Forelimb muscle (tissue), 1 donor: ENCODE data around the gene KRTAP27-1. TPM values are rescaled to one million over a fixed set of nuclear protein-coding genes. Genes with fewer than 3 reads are reported as not detected.

Experiments used
- DNase-seq: peaks from one replicate; pipeline ENCODE4 v3.0.0-alpha.2; 2013; ENCODE audit warnings: low read depth
- polyA plus RNA-seq: library from polyadenylated mRNA; unstranded; fragments of 120-200 nt; gene quantifications from one replicate; pipeline ENCODE4 v1.2.1, GENCODE V29; 2013; ENCODE audit not compliant: insufficient read length

The KRTAP27-1 gene
- not detected for polyA plus RNA-seq

GRCh38 chr21:30337276-30337744, at the start of gene KRTAP27-1:
KRTAP27-1 (minus strand) TSS chr21:30337694; CDS start chr21:30337668, 26 bp downstream.
- no peak for DNase-seq

- DNase-seq: no peak
Measured at GRCh38 chr21:30382201-30382600, 44.7 kb upstream of the KRTAP27-1 start.

GRCh38 chr21:30372139-30372770, 34.8 kb upstream of the KRTAP27-1 start, which contains the start of gene KRTAP13-2:
KRTAP13-2 (minus strand) TSS chr21:30372271; CDS start chr21:30372213, 58 bp downstream.
- DNase-seq: no peak

DNA sequence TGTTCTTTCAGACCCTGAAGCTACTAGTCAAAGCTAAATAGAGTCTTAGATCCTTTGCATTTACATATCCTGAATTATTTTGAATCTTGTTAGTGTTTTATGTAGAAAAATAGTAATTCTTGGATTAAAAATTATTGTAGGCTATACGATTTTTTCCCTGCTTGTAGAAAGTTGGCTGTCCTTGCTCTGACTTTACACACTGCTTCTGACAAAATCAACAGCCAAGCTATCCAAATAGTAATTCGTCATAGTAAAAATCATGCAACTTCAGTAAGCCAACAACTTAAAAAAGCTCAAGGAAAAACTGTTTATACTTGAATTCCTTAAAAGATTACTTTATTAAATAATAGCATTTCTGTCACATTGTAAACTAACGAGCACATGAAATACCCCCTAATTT, 18.4 kb upstream of the KRTAP27-1 start:
- DNase-seq: peak; percentile 9

- DNase-seq: no peak
Measured at GRCh38 chr21:30354308-30355005, 17.0 kb upstream of the KRTAP27-1 start.

DNA sequence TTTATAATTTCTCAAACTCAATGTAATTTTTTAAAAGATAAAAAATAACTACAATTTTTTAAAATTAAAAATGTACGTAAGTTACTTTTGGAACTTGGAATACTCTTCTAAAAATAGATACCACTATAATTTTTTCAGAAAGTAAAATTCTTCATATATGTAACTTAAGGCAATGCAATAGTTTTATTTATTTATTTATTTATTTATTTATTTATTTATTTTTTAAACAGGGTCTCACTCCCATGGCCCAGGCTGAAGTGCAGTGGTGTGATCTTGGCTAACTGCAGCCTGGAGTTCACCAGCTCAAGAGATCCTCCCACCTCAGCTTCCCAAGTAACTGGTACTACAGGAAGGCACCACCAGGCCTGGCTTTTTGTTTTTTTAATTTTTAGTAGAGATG, 14.0 kb upstream of the KRTAP27-1 start:
- DNase-seq: no peak

- DNase-seq: peak; percentile 16
Measured at GRCh38 chr21:30349572-30349971, 12.1 kb upstream of the KRTAP27-1 start.

DNA sequence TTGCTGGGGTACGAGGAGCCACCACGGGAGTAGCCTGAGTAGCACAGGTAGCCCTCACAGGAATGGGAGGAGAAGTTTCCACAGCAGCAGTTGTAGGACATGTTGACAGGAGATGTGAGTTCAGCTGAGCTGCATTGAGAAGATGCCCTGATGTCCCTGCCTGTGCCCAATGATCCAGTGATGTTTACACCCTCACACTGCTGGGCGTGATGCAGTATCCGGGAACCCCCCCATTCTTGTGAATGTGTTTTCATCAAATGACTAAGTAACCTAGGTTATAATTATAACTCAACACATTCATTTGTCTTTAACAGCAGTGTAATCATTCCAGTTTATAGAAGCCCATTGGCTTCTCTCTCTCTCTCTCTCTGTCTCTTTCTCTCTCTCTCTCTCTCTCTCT, 11.0 kb upstream of the KRTAP27-1 start, which contains the start of gene KRTAP23-1:
KRTAP23-1 (minus strand) TSS at position 101 of the 400 bp plus-strand sequence; CDS start at position 101, 0 bp downstream.
- DNase-seq: no peak

GRCh38 chr21:30345014-30345413, 7.5 kb upstream of the KRTAP27-1 start:
- DNase-seq: no peak

GRCh38 chr21:30340714-30341573, 3.5 kb upstream of the KRTAP27-1 start:
- DNase-seq: no peak

GRCh38 chr21:30338717-30339116, 1.2 kb upstream of the KRTAP27-1 start:
- no peak for DNase-seq

- DNase-seq: no peak
Measured at GRCh38 chr21:30337772-30338171, 278 bp upstream of the KRTAP27-1 start.

DNA sequence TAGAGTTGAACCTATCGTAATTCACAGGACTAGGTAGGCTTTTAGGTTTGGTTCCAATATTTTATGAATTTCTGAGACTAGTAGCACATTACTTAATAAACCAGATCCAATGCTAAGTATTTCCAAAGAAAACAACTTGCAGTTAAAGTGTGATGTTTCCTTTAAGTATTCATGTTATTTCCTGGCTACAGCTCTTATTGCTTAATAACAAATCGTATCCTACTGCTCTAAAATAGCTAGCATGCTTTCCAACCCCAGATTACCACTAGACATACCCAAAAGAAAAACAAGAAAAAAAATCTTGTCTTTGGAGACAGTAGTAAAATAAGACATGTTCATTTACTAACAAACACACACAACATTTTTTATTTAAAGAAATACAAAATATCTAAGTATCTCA, 898 bp downstream of the KRTAP27-1 start:
- DNase-seq: no peak

DNA sequence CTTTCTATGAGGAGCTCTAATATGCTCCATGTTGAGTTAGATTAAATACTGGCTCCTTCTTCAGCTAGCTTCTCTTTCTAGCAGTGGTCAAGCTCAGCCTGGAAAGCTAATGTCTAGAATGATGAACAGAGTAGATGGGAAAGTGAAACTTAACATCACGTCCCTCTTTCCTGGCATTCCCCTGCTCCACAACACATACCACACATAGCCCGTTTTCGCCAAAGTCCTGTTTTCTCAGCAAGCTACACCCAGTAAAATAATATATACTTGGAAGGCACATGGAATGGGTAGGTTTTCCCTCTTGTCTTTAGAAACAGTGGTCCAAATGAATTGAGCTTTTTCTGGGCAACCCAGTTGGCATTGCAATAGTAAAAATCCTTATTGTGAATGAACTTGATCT, 3.8 kb downstream of the KRTAP27-1 start:
- no peak for DNase-seq

DNA sequence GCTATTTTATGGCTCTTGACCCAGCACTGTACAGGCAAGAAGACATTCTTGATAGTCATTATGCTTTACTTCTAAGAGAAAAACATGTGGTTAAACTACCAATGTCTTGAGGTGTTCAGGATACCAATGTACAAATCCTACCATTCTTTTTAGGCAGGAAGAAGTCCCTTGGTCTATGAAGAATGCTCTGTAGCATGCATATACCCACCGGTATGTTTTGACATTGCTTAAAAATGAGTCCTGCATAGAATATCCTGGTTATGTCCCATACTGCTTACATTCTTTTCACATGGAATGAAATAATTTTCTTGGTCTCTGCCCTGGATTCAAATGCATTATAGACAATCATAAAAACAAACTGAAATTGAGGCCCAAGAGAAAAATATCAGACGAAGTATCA, 4.8 kb downstream of the KRTAP27-1 start:
- no peak for DNase-seq

DNA sequence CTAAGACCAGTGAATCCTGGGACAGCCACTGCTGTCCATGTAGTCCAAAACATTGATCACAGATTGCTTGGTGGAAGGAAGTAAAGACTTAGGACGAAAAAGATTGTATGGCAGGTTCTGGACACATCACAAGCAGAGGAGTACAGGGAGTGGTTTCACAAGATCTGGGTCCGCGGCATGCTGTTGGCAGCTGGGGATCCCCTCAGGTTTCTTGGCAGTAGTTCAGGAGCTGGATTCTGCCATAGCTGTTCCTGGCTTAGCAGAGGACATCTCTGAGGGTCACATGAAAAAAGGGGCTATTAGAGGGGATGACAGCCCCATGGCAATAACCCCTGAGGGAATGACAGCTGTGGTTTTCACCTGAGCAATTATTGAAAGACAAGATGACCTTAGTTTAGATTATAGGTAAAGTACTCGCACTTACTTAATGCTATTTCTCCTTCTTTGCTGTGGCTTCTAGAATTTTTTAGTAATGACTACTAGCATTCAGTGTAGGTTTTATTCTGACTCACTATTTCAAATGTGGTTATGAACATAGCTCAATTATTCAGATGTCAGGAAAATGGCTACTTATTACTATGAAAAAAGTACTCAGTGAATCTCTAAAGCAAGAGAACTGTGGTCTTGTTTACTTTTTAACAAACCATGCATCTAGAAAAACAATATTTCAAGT, 8.2 kb downstream of the KRTAP27-1 start:
- no peak for DNase-seq

GRCh38 chr21:30326390-30326789, 11.1 kb downstream of the KRTAP27-1 start:
- DNase-seq: no peak

- DNase-seq: no peak
Measured at GRCh38 chr21:30320215-30320614, 17.3 kb downstream of the KRTAP27-1 start, which contains the start of gene KRTAP26-1. KRTAP26-1 (minus strand) TSS chr21:30320315; CDS start chr21:30320035, 280 bp downstream.

DNA sequence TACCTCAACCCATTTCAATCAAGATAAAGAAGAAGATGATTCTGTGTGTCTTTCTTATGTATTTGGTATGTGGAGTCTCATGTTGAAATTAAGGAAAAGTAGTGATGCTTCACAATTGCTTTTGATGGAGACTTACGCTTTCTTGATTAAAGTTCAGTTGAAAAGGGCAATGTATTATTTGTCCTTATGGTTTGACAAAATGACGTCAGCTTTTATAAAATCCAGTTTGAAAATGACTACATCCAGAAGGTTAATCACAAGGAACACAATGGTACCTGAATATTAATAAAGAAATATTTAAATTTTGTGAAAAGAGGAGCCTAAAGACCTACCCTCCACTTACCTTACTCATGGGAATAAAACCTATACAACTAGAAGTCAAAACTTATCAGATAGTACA, 21.8 kb downstream of the KRTAP27-1 start:
- no peak for DNase-seq

DNA sequence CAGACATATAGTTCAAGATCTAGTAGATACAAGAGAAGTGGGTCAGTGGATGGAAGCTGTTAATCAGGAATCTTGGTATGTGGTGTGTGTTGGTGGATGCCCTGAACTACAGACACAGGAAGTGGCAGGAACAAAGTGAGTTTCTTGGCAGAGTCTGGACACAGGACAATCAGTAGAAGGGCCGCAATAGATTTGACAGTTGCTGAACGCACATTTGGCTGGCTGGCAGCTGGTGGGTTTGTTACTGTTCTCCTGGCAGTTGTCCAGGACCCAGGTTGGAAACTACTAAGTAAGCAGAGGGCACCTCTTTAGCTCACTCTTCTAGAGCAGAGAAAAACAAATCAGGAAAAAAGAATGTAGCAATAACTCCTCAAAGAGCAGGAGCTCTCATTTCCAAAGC, 30.6 kb downstream of the KRTAP27-1 start:
- DNase-seq: no peak

DNA sequence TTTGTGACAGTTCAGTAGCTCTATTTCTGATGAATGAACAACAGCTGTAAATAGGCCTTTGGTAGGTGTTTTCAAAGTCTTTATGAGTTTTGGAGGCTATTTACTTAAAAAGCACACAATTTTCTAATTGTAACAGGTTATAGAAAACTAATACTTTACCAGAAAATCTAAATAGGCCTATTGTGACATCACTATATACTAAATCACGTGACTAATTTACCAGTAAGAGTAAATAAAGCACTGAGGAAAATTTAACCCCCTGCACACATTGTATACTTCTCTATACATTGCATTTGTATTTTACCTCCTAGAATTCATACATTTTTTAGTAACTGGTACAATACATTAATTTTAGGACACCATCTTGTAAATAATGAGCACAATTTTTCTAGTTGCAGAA, 32.4 kb downstream of the KRTAP27-1 start:
- DNase-seq: no peak
